ENCODE measurements around the gene PCDHGB5.

The PCDHGB5 gene

GRCh38 chr5:141363952-141364660 is 33.6 kb upstream of the PCDHGB5 start, which contains the start of gene PCDHGA5:
Gene PCDHGA5 (plus strand): TSS chr5:141364162. CDS start chr5:141364331, 169 bp downstream.
- H3K4me1 ChIP-seq (ENCODE audit: control insufficient read depth in 1 of 2, insufficient read depth in 1 of 2, low read depth in 1 of 2, low read length in 1 of 2): no peaks in the 10 kb centered on the region
- H3K27ac ChIP-seq: no peak within 1 kb of the TSS
- TF ChIP-seq CTCF (IDR thresholded peaks at IDR 0.05): no peak
- H3K4me3 ChIP-seq (ENCODE audit: low read depth in 1 of 2, low read length in 1 of 2): no peak within 1 kb of the TSS
- H3K9me3 ChIP-seq: peaks cover 51% of the 10 kb centered on the region
- peaks cover 100% of the 10 kb centered on the region for H3K27me3 ChIP-seq
- no peaks in the 10 kb centered on the region for H3K36me3 ChIP-seq

- Histone ChIP-seq H3K9me3 (peaks cover 43% of the 10 kb centered on the region), H3K27ac (no peak overlapping the region), H3K4me3 (ENCODE audit: low read depth in 1 of 2, low read length in 1 of 2) (no peak overlapping the region), H3K4me1 (ENCODE audit: control insufficient read depth in 1 of 2, insufficient read depth in 1 of 2, low read depth in 1 of 2, low read length in 1 of 2) (no peaks in the 10 kb centered on the region), H3K27me3 (peaks cover 100% of the 10 kb centered on the region), H3K36me3 (no peaks in the 10 kb centered on the region)
- no peak for TF ChIP-seq CTCF (IDR thresholded peaks at IDR 0.05)
These were observed 31.5 kb upstream of the PCDHGB5 start for GRCh38 chr5:141366016-141366896.

GRCh38 chr5:141369994-141370848 is 27.5 kb upstream of the PCDHGB5 start, which contains the start of gene PCDHGB3:
Gene PCDHGB3 (plus strand): TSS chr5:141370242. CDS start chr5:141370395, 153 bp downstream.
- TF ChIP-seq CTCF (IDR thresholded peaks at IDR 0.05): no peak
- Histone ChIP-seq H3K36me3 (no peaks in the 10 kb centered on the region), H3K4me3 (ENCODE audit: low read depth in 1 of 2, low read length in 1 of 2) (no peak within 1 kb of the TSS), H3K9me3 (peaks cover 44% of the 10 kb centered on the region), H3K27ac (no peak within 1 kb of the TSS), H3K27me3 (peaks cover 100% of the 10 kb centered on the region), H3K4me1 (ENCODE audit: control insufficient read depth in 1 of 2, insufficient read depth in 1 of 2, low read depth in 1 of 2, low read length in 1 of 2) (no peaks in the 10 kb centered on the region)

GRCh38 chr5:141371572-141372475 is 25.9 kb upstream of the PCDHGB5 start:
- no peak for TF ChIP-seq CTCF (IDR thresholded peaks at IDR 0.05)
- Histone ChIP-seq H3K27me3 (peaks cover 97% of the 10 kb centered on the region), H3K9me3 (peaks cover 40% of the 10 kb centered on the region), H3K27ac (no peak overlapping the region), H3K4me3 (ENCODE audit: low read depth in 1 of 2, low read length in 1 of 2) (no peak overlapping the region), H3K36me3 (no peaks in the 10 kb centered on the region), H3K4me1 (ENCODE audit: control insufficient read depth in 1 of 2, insufficient read depth in 1 of 2, low read depth in 1 of 2, low read length in 1 of 2) (no peaks in the 10 kb centered on the region)
